Cardiac muscle cell (in vitro differentiated cells and primary cell): Measurements from ENCODE around the gene IL15RA. TPM values are rescaled to one million over a fixed set of nuclear protein-coding genes. Genes with fewer than 3 reads are reported as not detected.

Source experiments
- DNase-seq, 2 donors: peaks; one replicate each; pipeline versions ENCODE4 v3.0.0 to v3.0.0-alpha.2; 2010 to 2017; ENCODE audit warnings: low read depth in 1 of 2, low spot score in 1 of 2
- H3K27ac ChIP-seq: fragments of 200-600 bp; sonication (generic); 2 replicates; pipeline ENCODE4 v1.5.1; 2016
- H3K27me3 ChIP-seq: fragments of 200-600 bp; sonication (generic); 2 replicates; pipeline ENCODE4 v1.6.0; 2016; ENCODE audit warnings: control low read depth
- H3K36me3 ChIP-seq: fragments of 200-600 bp; sonication (generic); 2 replicates; pipeline ENCODE4 v1.5.1; 2016; ENCODE audit warnings: control low read depth
- H3K4me1 ChIP-seq: fragments of 200-600 bp; sonication (generic); 2 replicates; pipeline ENCODE4 v1.8.1; 2017; ENCODE audit warnings: low read depth, mild to moderate bottlenecking, mixed run types
- H3K4me3 ChIP-seq: fragments of 200-600 bp; sonication (generic); 2 replicates; pipeline ENCODE4 v1.5.1; 2016; ENCODE audit warnings: mild to moderate bottlenecking
- H3K9me3 ChIP-seq: fragments of 200-600 bp; sonication (generic); 2 replicates; pipeline ENCODE4 v1.5.1; 2017; ENCODE audit warnings: low read depth, mild to moderate bottlenecking, control low read depth
- CTCF ChIP-seq: IDR thresholded peaks from 2 replicates; pipeline ENCODE4 v1.5.1; 2012; ENCODE audit warnings: low read depth, mild to moderate bottlenecking, low read length
- polyA plus RNA-seq: library from polyadenylated mRNA; unstranded; fragments of >200 nt; fragmentation: Nextera tagmentation; extraction: Ambion mirVana; gene quantifications from 2 replicates; pipeline ENCODE4 v1.2.1, GENCODE V29; 2016
- total RNA-seq: library from RNA; depleted of rRNA; stranded (reverse); fragments of >200 nt; gene quantifications from 2 replicates; pipeline ENCODE4 v1.2.3, GENCODE V29; 2016

Gene IL15RA
- total and polyA plus RNA-seq, 2 experiments from 2014 or later, result 0.27 to 1.4 TPM

- H3K4me1 ChIP-seq, result no peaks in the 10 kb centered on the region
- no peak for DNase-seq
- no peak overlapping the region for H3K4me3 ChIP-seq
- no peaks in the 10 kb centered on the region for H3K9me3 ChIP-seq
- H3K27ac ChIP-seq, result no peak overlapping the region
- peaks cover 40% of the 10 kb centered on the region for H3K27me3 ChIP-seq
- TF ChIP-seq CTCF, result no peak
- no peaks in the 10 kb centered on the region for H3K36me3 ChIP-seq
These were observed 6.4 kb upstream of the IL15RA start for GRCh38 chr10:5983774-5984173.

DNA sequence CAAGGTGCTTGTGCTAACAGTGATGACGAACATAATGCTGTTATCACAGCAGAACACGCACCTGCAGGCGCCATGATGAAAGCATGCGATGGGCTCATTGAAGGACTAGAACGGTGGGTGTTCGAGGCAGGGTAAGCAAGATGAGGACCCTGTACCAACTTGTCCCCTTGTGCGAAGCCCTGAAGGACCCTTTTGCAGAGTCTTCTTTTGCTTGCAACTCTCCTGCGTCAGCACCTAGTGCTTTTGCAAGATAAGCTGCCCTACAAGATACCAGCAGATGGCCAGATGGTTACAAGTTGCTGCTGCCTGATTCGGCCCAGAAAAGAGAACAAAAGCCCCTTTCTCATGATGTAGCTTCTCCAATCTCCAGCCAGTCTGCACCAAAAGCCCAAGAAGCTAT lies 4.2 kb upstream of the IL15RA start:
- Histone ChIP-seq H3K27ac (no peak overlapping the region), H3K36me3 (no peaks in the 10 kb centered on the region), H3K27me3 (peaks cover 63% of the 10 kb centered on the region), H3K4me3 (no peak overlapping the region), H3K4me1 (no peaks in the 10 kb centered on the region), H3K9me3 (no peaks in the 10 kb centered on the region)
- no peak for DNase-seq
- TF ChIP-seq CTCF, result no peak

GRCh38 chr10:5978230-5978489 lies 817 bp upstream of the IL15RA start:
- Histone ChIP-seq H3K27me3 (peaks cover 68% of the 10 kb centered on the region), H3K9me3 (no peaks in the 10 kb centered on the region), H3K4me3 (peak overlapping the region; percentile 37), H3K4me1 (no peaks in the 10 kb centered on the region), H3K36me3 (no peaks in the 10 kb centered on the region), H3K27ac (no peak overlapping the region)
- TF ChIP-seq CTCF, result no peak
- DNase-seq, result no peak

- H3K9me3 ChIP-seq, result no peaks in the 10 kb centered on the region
- peak; percentile 42 to 69 for DNase-seq
- TF ChIP-seq CTCF, result no peak
- H3K27me3 ChIP-seq, result peaks cover 77% of the 10 kb centered on the region
- peak overlapping the region; percentile 37 for H3K4me3 ChIP-seq
- H3K4me1 ChIP-seq, result no peaks in the 10 kb centered on the region
- H3K36me3 ChIP-seq, result no peaks in the 10 kb centered on the region
- no peak overlapping the region for H3K27ac ChIP-seq
These were observed 552 bp downstream of the IL15RA start for GRCh38 chr10:5976512-5977470.

GRCh38 chr10:5975641-5976473 lies 1.5 kb downstream of the IL15RA start:
- H3K36me3 ChIP-seq, result no peaks in the 10 kb centered on the region
- no peaks in the 10 kb centered on the region for H3K4me1 ChIP-seq
- peak in 1 of 2 donors; percentile 64 for DNase-seq
- H3K27ac ChIP-seq, result no peak overlapping the region
- no peaks in the 10 kb centered on the region for H3K9me3 ChIP-seq
- no peak overlapping the region for H3K4me3 ChIP-seq
- no peak for TF ChIP-seq CTCF
- peaks cover 68% of the 10 kb centered on the region for H3K27me3 ChIP-seq
